DND-41 (cell line): Measurements from ENCODE around the gene CEMIP.

Experiments
- EZH2 ChIP-seq: IDR thresholded peaks from 3 replicates; pipeline ENCODE4 v1.6.1; 2012; ENCODE audit warnings: borderline replicate concordance, low read depth, mild to moderate bottlenecking, moderate library complexity, low read length, inconsistent platforms; ENCODE audit not compliant: severe bottlenecking
- TF ChIP-seq, protein P1 (sequence below): IDR thresholded peaks from 2 replicates; pipeline ENCODE4 v1.5.1; 2012; ENCODE audit warnings: borderline replicate concordance, low read length, moderate library complexity, mild to moderate bottlenecking; ENCODE audit not compliant: poor library complexity, severe bottlenecking; ENCODE audit errors: extremely low read depth

DNA sequence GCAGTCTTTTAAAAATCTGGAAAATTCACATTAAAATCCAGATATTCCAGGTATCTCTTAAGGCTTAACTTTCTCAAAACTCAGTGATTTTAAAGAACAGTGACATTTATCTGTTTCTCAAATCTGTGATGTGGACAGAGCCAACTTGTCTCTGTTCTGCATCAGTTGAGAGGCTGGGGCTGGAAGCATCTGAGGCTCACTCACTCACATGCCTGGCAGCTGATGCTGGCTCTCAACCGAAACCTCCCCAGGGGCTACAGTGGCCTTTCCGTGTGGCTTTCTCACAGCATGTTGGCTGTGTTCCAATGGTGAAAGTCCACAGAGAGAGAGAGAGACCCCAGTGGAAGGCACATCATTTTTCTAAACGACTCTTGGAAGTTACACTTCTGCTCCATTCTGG is 53.5 kb downstream of the CEMIP start:
- TF ChIP-seq, protein P1, sequence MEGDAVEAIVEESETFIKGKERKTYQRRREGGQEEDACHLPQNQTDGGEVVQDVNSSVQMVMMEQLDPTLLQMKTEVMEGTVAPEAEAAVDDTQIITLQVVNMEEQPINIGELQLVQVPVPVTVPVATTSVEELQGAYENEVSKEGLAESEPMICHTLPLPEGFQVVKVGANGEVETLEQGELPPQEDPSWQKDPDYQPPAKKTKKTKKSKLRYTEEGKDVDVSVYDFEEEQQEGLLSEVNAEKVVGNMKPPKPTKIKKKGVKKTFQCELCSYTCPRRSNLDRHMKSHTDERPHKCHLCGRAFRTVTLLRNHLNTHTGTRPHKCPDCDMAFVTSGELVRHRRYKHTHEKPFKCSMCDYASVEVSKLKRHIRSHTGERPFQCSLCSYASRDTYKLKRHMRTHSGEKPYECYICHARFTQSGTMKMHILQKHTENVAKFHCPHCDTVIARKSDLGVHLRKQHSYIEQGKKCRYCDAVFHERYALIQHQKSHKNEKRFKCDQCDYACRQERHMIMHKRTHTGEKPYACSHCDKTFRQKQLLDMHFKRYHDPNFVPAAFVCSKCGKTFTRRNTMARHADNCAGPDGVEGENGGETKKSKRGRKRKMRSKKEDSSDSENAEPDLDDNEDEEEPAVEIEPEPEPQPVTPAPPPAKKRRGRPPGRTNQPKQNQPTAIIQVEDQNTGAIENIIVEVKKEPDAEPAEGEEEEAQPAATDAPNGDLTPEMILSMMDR, result no peak
- no peak for TF ChIP-seq EZH2
